ENCODE data around the gene HIP1.
"Not testable (repeated sequence)": the region's sequence is repeated elsewhere in the genome, so short reads cannot be mapped to it uniquely, and the experiment has no call there.

The HIP1 gene

GRCh38 chr7:75696263-75697037, 42.3 kb downstream of the HIP1 start:
- Histone ChIP-seq H2AFZ (ENCODE audit: low read length) (no peak overlapping the region), H3K9me2 (ENCODE audit: low read depth, low read length) (no peaks in the 10 kb centered on the region), H3K4me2 (ENCODE audit: low read length) (no peak overlapping the region), H3K27me3 (ENCODE audit: insufficient read depth, low read length) (peaks cover 4% of the 10 kb centered on the region; the same call in 1 of the 2 replicates), H4K20me1 (ENCODE audit: insufficient read depth, low read length) (no peaks in the 10 kb centered on the region), H3K4me3 (ENCODE audit: low read depth, low read length, poor library complexity, severe bottlenecking) (no peak overlapping the region), H3K4me1 (ENCODE audit: insufficient read depth, low read length, severe bottlenecking) (no peaks in the 10 kb centered on the region), H3K79me2 (ENCODE audit: insufficient read depth, low read length) (no peaks in the 10 kb centered on the region), H3K27ac (ENCODE audit: low read depth, low read length, poor library complexity, severe bottlenecking) (no peak overlapping the region), H3K36me3 (ENCODE audit: insufficient read depth, low read length) (no peaks in the 10 kb centered on the region), H3K9ac (ENCODE audit: low read length) (no peak overlapping the region), H3F3A (ENCODE audit: insufficient read depth, low read length) (no peaks in the 10 kb centered on the region), H3K9me3 (ENCODE audit: low read length) (no peaks in the 10 kb centered on the region)
- no peak for TF ChIP-seq EZH2 (IDR thresholded peaks at IDR 0.05; ENCODE audit: borderline replicate concordance, low read length)
- TF ChIP-seq, protein P1, sequence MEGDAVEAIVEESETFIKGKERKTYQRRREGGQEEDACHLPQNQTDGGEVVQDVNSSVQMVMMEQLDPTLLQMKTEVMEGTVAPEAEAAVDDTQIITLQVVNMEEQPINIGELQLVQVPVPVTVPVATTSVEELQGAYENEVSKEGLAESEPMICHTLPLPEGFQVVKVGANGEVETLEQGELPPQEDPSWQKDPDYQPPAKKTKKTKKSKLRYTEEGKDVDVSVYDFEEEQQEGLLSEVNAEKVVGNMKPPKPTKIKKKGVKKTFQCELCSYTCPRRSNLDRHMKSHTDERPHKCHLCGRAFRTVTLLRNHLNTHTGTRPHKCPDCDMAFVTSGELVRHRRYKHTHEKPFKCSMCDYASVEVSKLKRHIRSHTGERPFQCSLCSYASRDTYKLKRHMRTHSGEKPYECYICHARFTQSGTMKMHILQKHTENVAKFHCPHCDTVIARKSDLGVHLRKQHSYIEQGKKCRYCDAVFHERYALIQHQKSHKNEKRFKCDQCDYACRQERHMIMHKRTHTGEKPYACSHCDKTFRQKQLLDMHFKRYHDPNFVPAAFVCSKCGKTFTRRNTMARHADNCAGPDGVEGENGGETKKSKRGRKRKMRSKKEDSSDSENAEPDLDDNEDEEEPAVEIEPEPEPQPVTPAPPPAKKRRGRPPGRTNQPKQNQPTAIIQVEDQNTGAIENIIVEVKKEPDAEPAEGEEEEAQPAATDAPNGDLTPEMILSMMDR (IDR thresholded peaks at IDR 0.05; ENCODE audit: low read length) = no peak

GRCh38 chr7:75694638-75695399, 43.9 kb downstream of the HIP1 start:
- no peaks in the 10 kb centered on the region for H3K36me3 ChIP-seq (ENCODE audit: insufficient read depth, low read length)
- H3K4me3 ChIP-seq (ENCODE audit: low read depth, low read length, poor library complexity, severe bottlenecking) = no peak overlapping the region

GRCh38 chr7:75693668-75694067, 45.1 kb downstream of the HIP1 start:
- H3K4me1 ChIP-seq (ENCODE audit: insufficient read depth, low read length, severe bottlenecking); H3K79me2 ChIP-seq (ENCODE audit: insufficient read depth, low read length); H4K20me1 ChIP-seq (ENCODE audit: insufficient read depth, low read length); H3F3A ChIP-seq (ENCODE audit: insufficient read depth, low read length); H3K27me3 ChIP-seq (ENCODE audit: insufficient read depth, low read length); H3K9ac ChIP-seq (ENCODE audit: low read length); H3K4me2 ChIP-seq (ENCODE audit: low read length); H2AFZ ChIP-seq (ENCODE audit: low read length); H3K27ac ChIP-seq (ENCODE audit: low read depth, low read length, poor library complexity, severe bottlenecking); H3K9me3 ChIP-seq (ENCODE audit: low read length); H3K4me3 ChIP-seq (ENCODE audit: low read depth, low read length, poor library complexity, severe bottlenecking); H3K36me3 ChIP-seq (ENCODE audit: insufficient read depth, low read length); H3K9me2 ChIP-seq (ENCODE audit: low read depth, low read length): not testable (repeated sequence)

More at GRCh38 chr7:75694638-75695399, 43.9 kb downstream of the HIP1 start:
- Histone ChIP-seq H3K27ac (ENCODE audit: low read depth, low read length, poor library complexity, severe bottlenecking) (no peak overlapping the region), H3K4me2 (ENCODE audit: low read length) (no peak overlapping the region), H3K9ac (ENCODE audit: low read length) (no peak overlapping the region), H2AFZ (ENCODE audit: low read length) (no peak overlapping the region), H3F3A (ENCODE audit: insufficient read depth, low read length) (no peaks in the 10 kb centered on the region), H3K9me2 (ENCODE audit: low read depth, low read length) (no peaks in the 10 kb centered on the region), H3K9me3 (ENCODE audit: low read length) (no peaks in the 10 kb centered on the region), H3K27me3 (ENCODE audit: insufficient read depth, low read length) (peaks cover 4% of the 10 kb centered on the region; the same call in 1 of the 2 replicates), H3K79me2 (ENCODE audit: insufficient read depth, low read length) (no peaks in the 10 kb centered on the region), H3K4me1 (ENCODE audit: insufficient read depth, low read length, severe bottlenecking) (no peaks in the 10 kb centered on the region), H4K20me1 (ENCODE audit: insufficient read depth, low read length) (no peaks in the 10 kb centered on the region)
- TF ChIP-seq, protein P1 (IDR thresholded peaks at IDR 0.05; ENCODE audit: low read length) = no peak
- no peak for TF ChIP-seq EZH2 (IDR thresholded peaks at IDR 0.05; ENCODE audit: borderline replicate concordance, low read length)
